ENCODE results near the gene NFKBIA. TPM values are rescaled to one million over a fixed set of nuclear protein-coding genes. Genes with fewer than 3 reads are reported as not detected.

The NFKBIA gene
- total RNA-seq, 6 experiments from 2014 or later = 84.8 to 140 (median 106) TPM

- Histone ChIP-seq H3K27me3 (no peaks in the 10 kb centered on the region), H3K27ac (peak overlapping the region in 1 of 3 donors; percentile 56), H3K4me1 (peaks cover 0 to 12% (median 0%) of the 10 kb centered on the region in 4 donors), H3K4me3 (no peak overlapping the region), H3K36me3 (no peaks in the 10 kb centered on the region), H3K9me3 (no peaks in the 10 kb centered on the region)
- TF ChIP-seq POLR2A (IDR thresholded peaks at IDR 0.05) = no peak
- no peak for TF ChIP-seq CTCF (IDR thresholded peaks at IDR 0.05)
- DNase-seq (no peak), ATAC-seq (no peak)
- 63% methylated on average over 4 of the region's 8 CpGs for WGBS (ENCODE audit: insufficient coverage, low coverage, low lambda C conversion rate, missing lambda C conversion rate)
- intact Hi-C loops (cut with DNase I) = no loop called here
Observed at GRCh38 chr14:35366521-35366976, 38.0 kb downstream of the NFKBIA start.

DNA sequence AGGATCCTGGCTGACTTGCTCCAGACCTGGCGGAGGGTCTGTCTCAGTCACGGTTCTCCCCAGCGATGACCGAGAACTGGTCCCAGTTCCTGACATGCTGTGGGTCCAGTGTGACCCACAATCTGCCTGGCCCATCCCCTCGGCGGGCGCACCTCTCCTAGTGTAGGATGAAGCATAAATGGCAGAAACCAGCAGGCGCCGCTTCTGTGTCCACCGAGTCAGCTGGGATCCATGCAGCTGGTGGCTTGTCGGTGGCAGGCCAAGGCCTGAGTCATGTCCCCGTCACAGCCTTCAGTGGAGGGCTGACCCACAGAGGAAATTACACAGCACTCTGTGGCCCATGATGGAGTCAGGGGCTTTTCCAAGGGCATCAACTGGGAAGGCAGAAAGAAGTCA lies 38.5 kb downstream of the NFKBIA start:
- Histone ChIP-seq H3K36me3 (no peaks in the 10 kb centered on the region), H3K27me3 (no peaks in the 10 kb centered on the region), H3K4me1 (peaks cover 0 to 12% (median 0%) of the 10 kb centered on the region in 4 donors), H3K4me3 (no peak overlapping the region), H3K9me3 (no peaks in the 10 kb centered on the region), H3K27ac (peak overlapping the region; percentile 24 to 56 (median 40))
- intact Hi-C loops (cut with DNase I) = no loop called here
- ATAC-seq = peak; percentile 11 to 34 (median 22)
- WGBS (ENCODE audit: insufficient coverage, low coverage, low lambda C conversion rate, missing lambda C conversion rate) = 76% methylated on average over 5 of the region's 12 CpGs
- peak in 1 of 3 donors; percentile 55 for DNase-seq
- TF ChIP-seq POLR2A (IDR thresholded peaks at IDR 0.05) (no peak), CTCF (IDR thresholded peaks at IDR 0.05) (no peak)

- ATAC-seq (peak; percentile 67 to 86 (median 72)), DNase-seq (peak in 2 of 3 donors; percentile 64 to 80)
- Histone ChIP-seq H3K27me3 (no peaks in the 10 kb centered on the region), H3K36me3 (no peaks in the 10 kb centered on the region), H3K27ac (peak overlapping the region; percentile 24 to 56 (median 40)), H3K9me3 (no peaks in the 10 kb centered on the region), H3K4me1 (peaks cover 0 to 12% (median 0%) of the 10 kb centered on the region in 4 donors), H3K4me3 (no peak overlapping the region)
- 37% methylated on average over 2 of the region's 13 CpGs for WGBS (ENCODE audit: insufficient coverage, low coverage, low lambda C conversion rate, missing lambda C conversion rate)
- intact Hi-C loops (cut with DNase I) = no loop called here
- TF ChIP-seq POLR2A (IDR thresholded peaks at IDR 0.05) = peak; percentile 21
- no peak for TF ChIP-seq CTCF (IDR thresholded peaks at IDR 0.05)
Observed at GRCh38 chr14:35365130-35366055, 39.2 kb downstream of the NFKBIA start.

DNA sequence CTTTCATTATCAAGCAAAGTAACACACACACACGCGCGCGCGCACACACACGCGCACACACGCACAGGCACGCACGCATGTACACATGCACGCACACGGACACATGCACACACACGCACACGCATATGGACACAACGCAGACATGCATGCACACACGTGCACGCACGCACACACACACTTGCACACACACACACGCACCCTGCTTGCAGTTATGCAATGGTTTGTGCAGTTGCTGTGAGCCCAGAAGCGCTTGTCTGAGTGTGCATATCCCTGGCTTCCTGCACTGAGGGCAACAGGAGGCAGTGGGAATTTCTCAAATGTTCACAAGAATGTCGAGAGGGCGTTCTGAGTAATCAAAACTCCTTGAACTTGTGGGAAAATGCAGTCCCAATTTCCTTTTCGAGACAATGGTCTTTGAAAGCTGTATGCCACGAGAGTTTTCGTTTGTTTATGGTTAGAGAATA lies 41.6 kb downstream of the NFKBIA start:
- WGBS (ENCODE audit: insufficient coverage, low coverage, low lambda C conversion rate, missing lambda C conversion rate) = 65% methylated on average over 25 of the region's 25 CpGs
- no peaks in the 10 kb centered on the region for H3K36me3 ChIP-seq
- H3K4me3 ChIP-seq = no peak overlapping the region
- no peaks in the 10 kb centered on the region for H3K9me3 ChIP-seq
- H3K4me1 ChIP-seq = peaks cover 0 to 12% (median 0%) of the 10 kb centered on the region in 4 donors
- no peaks in the 10 kb centered on the region for H3K27me3 ChIP-seq
- no peak for DNase-seq
- peak overlapping the region in 1 of 3 donors; percentile 73 for H3K27ac ChIP-seq
- no peak for TF ChIP-seq CTCF (IDR thresholded peaks at IDR 0.05)
- no peak for TF ChIP-seq POLR2A (IDR thresholded peaks at IDR 0.05)
- ATAC-seq = peak; percentile 32 to 59 (median 36)
- intact Hi-C loops (cut with DNase I) = no loop called here

All from right lobe of liver (tissue), 6 donors.